Measurements from ENCODE around the gene THADA.

- TF ChIP-seq, protein P1, sequence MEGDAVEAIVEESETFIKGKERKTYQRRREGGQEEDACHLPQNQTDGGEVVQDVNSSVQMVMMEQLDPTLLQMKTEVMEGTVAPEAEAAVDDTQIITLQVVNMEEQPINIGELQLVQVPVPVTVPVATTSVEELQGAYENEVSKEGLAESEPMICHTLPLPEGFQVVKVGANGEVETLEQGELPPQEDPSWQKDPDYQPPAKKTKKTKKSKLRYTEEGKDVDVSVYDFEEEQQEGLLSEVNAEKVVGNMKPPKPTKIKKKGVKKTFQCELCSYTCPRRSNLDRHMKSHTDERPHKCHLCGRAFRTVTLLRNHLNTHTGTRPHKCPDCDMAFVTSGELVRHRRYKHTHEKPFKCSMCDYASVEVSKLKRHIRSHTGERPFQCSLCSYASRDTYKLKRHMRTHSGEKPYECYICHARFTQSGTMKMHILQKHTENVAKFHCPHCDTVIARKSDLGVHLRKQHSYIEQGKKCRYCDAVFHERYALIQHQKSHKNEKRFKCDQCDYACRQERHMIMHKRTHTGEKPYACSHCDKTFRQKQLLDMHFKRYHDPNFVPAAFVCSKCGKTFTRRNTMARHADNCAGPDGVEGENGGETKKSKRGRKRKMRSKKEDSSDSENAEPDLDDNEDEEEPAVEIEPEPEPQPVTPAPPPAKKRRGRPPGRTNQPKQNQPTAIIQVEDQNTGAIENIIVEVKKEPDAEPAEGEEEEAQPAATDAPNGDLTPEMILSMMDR (IDR thresholded peaks at IDR 0.05): no peak
- no peak for TF ChIP-seq POLR2AphosphoS5 (IDR thresholded peaks at IDR 0.05)
These were observed 307.2 kb downstream of the THADA start for GRCh38 chr2:43288417-43289305.

Measured in suprapubic skin (tissue), 3 donors.